Neural progenitor cell (in vitro differentiated cells): ENCODE data around the gene SIX4. TPM values are rescaled to one million over a fixed set of nuclear protein-coding genes. Genes with fewer than 3 reads are reported as not detected.

Experiments used
- DNase-seq: peaks from one replicate; pipeline ENCODE4 v3.0.0-alpha.2; 2016; ENCODE audit warnings: low spot score
- H2AFZ ChIP-seq: fragments of 200-600 bp; sonication (generic); replicated peaks from 2 replicates; pipeline ENCODE4 v1.6.1; 2016; ENCODE audit warnings: antibody characterized with exemption
- H3F3A ChIP-seq: fragments of 200-600 bp; sonication (generic); 2 replicates; pipeline ENCODE4 v1.6.1; 2016; ENCODE audit warnings: antibody characterized with exemption, low read depth
- H3K27ac ChIP-seq: fragments of 200-600 bp; sonication (generic); 2 replicates; pipeline ENCODE4 v1.5.1; 2016; ENCODE audit warnings: mild to moderate bottlenecking
- H3K27me3 ChIP-seq: fragments of 200-600 bp; sonication (generic); 2 replicates; pipeline ENCODE4 v1.6.1; 2016; ENCODE audit warnings: mild to moderate bottlenecking, moderate library complexity
- H3K36me3 ChIP-seq: fragments of 200-600 bp; sonication (generic); 2 replicates; pipeline ENCODE4 v1.5.1; 2016
- H3K4me1 ChIP-seq: fragments of 200-600 bp; sonication (generic); 2 replicates; pipeline ENCODE4 v1.6.1; 2016; ENCODE audit warnings: mixed run types
- H3K4me2 ChIP-seq: fragments of 200-600 bp; sonication (generic); 2 replicates; pipeline ENCODE4 v1.6.1; 2016
- H3K4me3 ChIP-seq: fragments of 200-600 bp; sonication (generic); 2 replicates; pipeline ENCODE4 v1.5.1; 2016
- H3K79me2 ChIP-seq: fragments of 200-600 bp; sonication (generic); 2 replicates; pipeline ENCODE4 v1.6.1; 2016; ENCODE audit warnings: low read depth
- H3K9ac ChIP-seq: fragments of 200-600 bp; sonication (generic); 2 replicates; pipeline ENCODE4 v1.6.1; 2016
- H3K9me3 ChIP-seq: fragments of 200-600 bp; sonication (generic); 2 replicates; pipeline ENCODE4 v1.5.1; 2016; ENCODE audit warnings: low read depth
- H4K20me1 ChIP-seq: fragments of 200-600 bp; sonication (generic); 2 replicates; pipeline ENCODE4 v1.6.1; 2016; ENCODE audit warnings: low read depth
- H3K27ac Mint-ChIP-seq: 3 replicates; pipeline ENCODE4 v1.8.0; 2021; ENCODE audit warnings: mixed read lengths
- H3K27me3 Mint-ChIP-seq: 2 replicates; pipeline ENCODE4 v1.8.0; 2022; ENCODE audit warnings: low read depth, mild to moderate bottlenecking, inconsistent platforms, moderate library complexity, mixed read lengths; ENCODE audit not compliant: insufficient read depth
- H3K36me3 Mint-ChIP-seq: 3 replicates; pipeline ENCODE4 v1.8.0; 2021; ENCODE audit warnings: mixed read lengths
- H3K4me1 Mint-ChIP-seq: 3 replicates; pipeline ENCODE4 v1.8.0; 2021; ENCODE audit warnings: mixed read lengths
- H3K4me3 Mint-ChIP-seq: 3 replicates; pipeline ENCODE4 v1.8.0; 2021; ENCODE audit warnings: mild to moderate bottlenecking, moderate library complexity, mixed read lengths
- H3K9me3 Mint-ChIP-seq: 3 replicates; pipeline ENCODE4 v1.8.0; 2020; ENCODE audit warnings: mixed read lengths
- CTCF ChIP-seq: fragments of 200-600 bp; sonication (generic); IDR thresholded peaks from 2 replicates; pipeline ENCODE4 v1.5.1; 2017; ENCODE audit warnings: antibody characterized with exemption, mild to moderate bottlenecking
- EZH2 ChIP-seq: fragments of 200-600 bp; sonication (generic); IDR thresholded peaks from 2 replicates; pipeline ENCODE4 v1.6.1; 2017; ENCODE audit warnings: antibody characterized with exemption, mild to moderate bottlenecking, moderate library complexity
- EZH2phosphoT487 ChIP-seq: fragments of 200-600 bp; sonication (generic); IDR thresholded peaks from 2 replicates; pipeline ENCODE4 v1.6.1; 2017; ENCODE audit warnings: antibody characterized with exemption
- total RNA-seq: library from RNA; depleted of rRNA; stranded (reverse); fragments of >200 nt; gene quantifications from 2 replicates; pipeline ENCODE4 v1.2.3, GENCODE V29; 2015; ENCODE audit warnings: low replicate concordance

SIX4 gene
- total RNA-seq, 1 donor from 2014 or later = 32.9 TPM

- H3K27ac Mint-ChIP-seq = peak overlapping the region; percentile 60
- peak overlapping the region; percentile 93 for H3K4me2 ChIP-seq
- H3K36me3 Mint-ChIP-seq = peaks cover 7% of the 10 kb centered on the region
- peak; percentile 86 for DNase-seq
- peak overlapping the region; percentile 40 for H3K27ac ChIP-seq
- H3K27me3 ChIP-seq = no peaks in the 10 kb centered on the region
- peak overlapping the region; percentile 42 for H3K9ac ChIP-seq
- no peaks in the 10 kb centered on the region for H3K9me3 Mint-ChIP-seq
- H3K4me3 ChIP-seq = peak overlapping the region; percentile 67
- H3K79me2 ChIP-seq = peaks cover 61% of the 10 kb centered on the region
- H3K27me3 Mint-ChIP-seq = peaks cover 9% of the 10 kb centered on the region
- no peaks in the 10 kb centered on the region for H3K9me3 ChIP-seq
- peak overlapping the region; percentile 93 for H3K4me3 Mint-ChIP-seq
- H2AFZ ChIP-seq = peak overlapping the region; percentile 58
- H4K20me1 ChIP-seq = peaks cover 47% of the 10 kb centered on the region
- H3K36me3 ChIP-seq = peaks cover 8% of the 10 kb centered on the region
- H3F3A ChIP-seq = peaks cover 44% of the 10 kb centered on the region
- TF ChIP-seq EZH2 (peak; percentile 9), EZH2phosphoT487 (no peak)
- H3K4me1 Mint-ChIP-seq = peaks cover 22% of the 10 kb centered on the region
- peaks cover 20% of the 10 kb centered on the region for H3K4me1 ChIP-seq
These were observed 1.6 kb downstream of the SIX4 start for GRCh38 chr14:60722357-60723115.

DNA sequence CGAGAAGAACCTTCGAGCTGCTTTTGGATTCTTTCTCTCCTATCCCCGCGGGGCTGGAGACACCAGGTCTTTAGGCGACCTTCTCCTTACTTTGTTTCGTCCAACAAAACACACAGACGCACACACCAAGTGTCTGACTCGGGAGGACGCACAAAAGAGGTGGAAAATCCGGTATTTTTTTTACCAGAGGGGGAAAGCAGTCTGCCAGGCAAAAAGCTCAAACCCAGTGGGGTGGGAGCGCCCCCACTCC, 2.1 kb downstream of the SIX4 start:
- Histone ChIP-seq H3K27me3 (no peaks in the 10 kb centered on the region), H4K20me1 (peaks cover 47% of the 10 kb centered on the region), H2AFZ (peak overlapping the region; percentile 58), H3K9ac (peak overlapping the region; percentile 39), H3K4me3 (peak overlapping the region; percentile 67), H3K27ac (no peak overlapping the region), H3K9me3 (no peaks in the 10 kb centered on the region), H3K4me1 (peaks cover 20% of the 10 kb centered on the region), H3K4me2 (peak overlapping the region; percentile 93), H3K79me2 (peaks cover 66% of the 10 kb centered on the region), H3K36me3 (peaks cover 12% of the 10 kb centered on the region), H3F3A (peaks cover 44% of the 10 kb centered on the region)
- Mint-ChIP-seq H3K9me3 (no peaks in the 10 kb centered on the region), H3K27me3 (peaks cover 9% of the 10 kb centered on the region), H3K4me3 (peak overlapping the region; percentile 93), H3K27ac (peak overlapping the region; percentile 60), H3K4me1 (peaks cover 22% of the 10 kb centered on the region), H3K36me3 (peaks cover 7% of the 10 kb centered on the region)
- TF ChIP-seq CTCF (no peak), EZH2phosphoT487 (no peak), EZH2 (peak; percentile 9)
- no peak for DNase-seq

DNA sequence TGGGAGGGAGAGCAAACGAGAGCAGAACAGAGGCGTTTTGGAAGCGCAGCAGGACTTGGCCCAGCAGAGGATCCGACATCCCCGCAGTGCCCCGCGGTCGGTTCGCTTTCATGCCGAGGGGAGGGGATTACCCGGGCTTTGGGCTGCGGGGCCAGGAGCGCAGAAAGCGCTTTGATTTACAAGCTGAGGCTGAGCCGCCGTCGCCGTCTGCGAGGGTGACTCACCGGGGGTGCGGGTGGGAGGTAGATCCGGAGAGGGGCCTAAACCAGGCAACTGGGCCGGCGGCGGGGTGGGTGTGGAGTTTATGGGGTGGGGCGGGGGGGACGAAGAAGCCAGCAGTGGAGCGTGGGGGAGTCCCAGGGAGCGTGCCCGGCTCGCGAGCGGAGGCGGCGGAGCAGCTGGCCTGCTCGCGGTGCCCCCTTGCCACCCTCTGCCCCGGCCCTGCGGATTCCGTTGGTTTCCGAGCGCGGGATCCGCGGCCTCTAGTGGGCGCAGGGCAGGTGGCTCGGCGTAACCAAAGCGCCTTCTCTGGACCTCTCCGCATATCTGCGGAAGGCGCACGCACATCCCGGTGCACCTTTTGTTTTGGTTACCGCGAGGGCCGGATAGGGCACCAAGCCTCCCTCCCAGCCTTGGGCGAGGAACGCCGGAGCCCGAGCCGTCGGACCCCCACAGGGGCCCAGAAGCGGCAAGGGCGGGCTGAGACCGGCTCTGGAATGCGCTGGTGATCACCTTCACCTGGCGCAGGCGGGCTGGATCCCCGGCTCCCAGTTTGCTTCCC, 2.6 kb downstream of the SIX4 start:
- Histone ChIP-seq H3K9me3 (no peaks in the 10 kb centered on the region), H3F3A (peaks cover 44% of the 10 kb centered on the region), H2AFZ (peak overlapping the region; percentile 58), H3K36me3 (peaks cover 12% of the 10 kb centered on the region), H3K9ac (peak overlapping the region; percentile 39), H3K4me1 (peaks cover 20% of the 10 kb centered on the region), H3K27ac (no peak overlapping the region), H4K20me1 (peaks cover 47% of the 10 kb centered on the region), H3K4me2 (peak overlapping the region; percentile 93), H3K4me3 (peak overlapping the region; percentile 67), H3K27me3 (no peaks in the 10 kb centered on the region), H3K79me2 (peaks cover 71% of the 10 kb centered on the region)
- no peaks in the 10 kb centered on the region for H3K9me3 Mint-ChIP-seq
- peaks cover 22% of the 10 kb centered on the region for H3K4me1 Mint-ChIP-seq
- peak; percentile 15 for TF ChIP-seq EZH2
- no peak for TF ChIP-seq EZH2phosphoT487
- TF ChIP-seq CTCF = peak; percentile 52
- peak; percentile 82 for DNase-seq
- H3K27me3 Mint-ChIP-seq = peaks cover 9% of the 10 kb centered on the region
- no peak overlapping the region for H3K27ac Mint-ChIP-seq
- peaks cover 7% of the 10 kb centered on the region for H3K36me3 Mint-ChIP-seq
- H3K4me3 Mint-ChIP-seq = peak overlapping the region; percentile 93
